Sigmoid colon (tissue), 7 donors: ENCODE results near the gene PRM2. TPM values are rescaled to one million over a fixed set of nuclear protein-coding genes. Genes with fewer than 3 reads are reported as not detected.

ENCODE experiments used
- DNase-seq: peaks from one replicate; pipeline ENCODE4 v3.0.0-alpha.2; 2019
- H3K27ac ChIP-seq, 4 donors: fragments of 200-600 bp; sonication (generic); one replicate each; pipeline ENCODE4 v1.5.1; 2016 to 2019; ENCODE audit warnings: mild to moderate bottlenecking in 1 of 4
- H3K27me3 ChIP-seq, 3 donors: fragments of 200-600 bp; sonication (generic); one replicate each; pipeline ENCODE4 v1.5.1; 2019; ENCODE audit warnings: mild to moderate bottlenecking in 1 of 3
- H3K36me3 ChIP-seq, 4 donors: fragments of 200-600 bp; sonication (generic); one replicate each; pipeline ENCODE4 v1.5.1; 2016 to 2019
- H3K4me1 ChIP-seq, 4 donors: fragments of 200-600 bp; sonication (generic); one replicate each; pipeline ENCODE4 v1.5.1; 2017 to 2019
- H3K4me3 ChIP-seq, 4 donors: fragments of 200-600 bp; sonication (generic); one replicate each; pipeline ENCODE4 v1.5.1; 2017 to 2019; ENCODE audit warnings: mild to moderate bottlenecking in 2 of 4, moderate library complexity in 1 of 4
- H3K9me3 ChIP-seq, 4 donors: fragments of 200-600 bp in 3 of 4; sonication (generic) in 3 of 4; one replicate each; pipeline versions ENCODE4 v1.5.1 to v1.6.1; 2013 to 2019
- CTCF ChIP-seq, 4 experiments: fragments of 450-650 bp in 3 of 4; fragments of 200-600 bp in 1 of 4; IDR thresholded peaks; one replicate each; pipeline ENCODE4 v1.5.1; 2016 to 2019; ENCODE audit warnings: antibody characterized with exemption in 4 of 4, mild to moderate bottlenecking in 3 of 4, moderate library complexity in 2 of 4
- EP300 ChIP-seq, 4 donors: sonication (generic); formaldehyde crosslinking; IDR thresholded peaks; one replicate each; pipeline ENCODE4 v1.6.1; 2017; ENCODE audit warnings: antibody characterized with exemption in 4 of 4
- POLR2A ChIP-seq, 2 donors: fragments of 450-650 bp; IDR thresholded peaks; one replicate each; pipeline ENCODE4 v1.6.1; 2016; ENCODE audit warnings: antibody characterized with exemption in 2 of 2, mild to moderate bottlenecking in 2 of 2, moderate library complexity in 2 of 2
- POLR2AphosphoS5 ChIP-seq, 4 donors: sonication (generic); formaldehyde crosslinking; IDR thresholded peaks; one replicate each; pipeline ENCODE4 v1.6.1; 2017; ENCODE audit warnings: antibody characterized with exemption in 4 of 4
- WGBS, 2 donors: extraction: QIAGEN DNeasy Blood & Tissue Kit; methylation state at CpG; one replicate each; pipeline ENCODE4 v1.1.7; 2013; 5-methylcytosine and 5-hydroxymethylcytosine counted together
- intact Hi-C: fragments of 100-400 bp; cut with DNase I; formaldehyde crosslinking; loops from one replicate; pipeline ENCODE4 v1.15.1; 2023
- polyA plus RNA-seq, 3 donors: library from polyadenylated mRNA; stranded (reverse); fragments of 200-250 nt; gene quantifications; one replicate each; pipeline ENCODE4 v1.2.3, GENCODE V29; 2013
- total RNA-seq, 4 donors: library from RNA; depleted of rRNA; stranded (reverse); fragments of >200 nt; gene quantifications; one replicate each; pipeline ENCODE4 v1.1.0, GENCODE V29; 2016
- donor health status: healthy with polysubstance abuse.
- donor health status: Bipolar disorder and iron deficiency.
- donor health status: healthy.

Gene PRM2
- total and polyA plus RNA-seq, 7 donors, result not detected

GRCh38 chr16:11264155-11264832 lies 12.0 kb downstream of the PRM2 start:
- intact Hi-C loops, result no loop called here
- H3K9me3 ChIP-seq, result no peaks in the 10 kb centered on the region
- no peaks in the 10 kb centered on the region for H3K27me3 ChIP-seq
- H3K4me1 ChIP-seq, result peaks cover 0 to 2% (median under 1%) of the 10 kb centered on the region in 4 donors
- no peak overlapping the region for H3K4me3 ChIP-seq
- 62 to 72% methylated on average over 9 of the region's 9 CpGs for WGBS, 2 donors
- H3K27ac ChIP-seq, result no peak overlapping the region
- no peaks in the 10 kb centered on the region for H3K36me3 ChIP-seq
- TF ChIP-seq POLR2A (IDR thresholded peaks at IDR 0.05), result no peak
- no peak for TF ChIP-seq EP300 (IDR thresholded peaks at IDR 0.05)
- no peak for TF ChIP-seq POLR2AphosphoS5 (IDR thresholded peaks at IDR 0.05)
- TF ChIP-seq CTCF (IDR thresholded peaks at IDR 0.05), result no peak
- no peak for DNase-seq

GRCh38 chr16:11263737-11264136 lies 12.5 kb downstream of the PRM2 start:
- Histone ChIP-seq H3K27ac (no peak overlapping the region), H3K36me3 (no peaks in the 10 kb centered on the region), H3K9me3 (no peaks in the 10 kb centered on the region), H3K4me1 (peaks cover 0 to 7% (median 5%) of the 10 kb centered on the region in 4 donors), H3K4me3 (no peak overlapping the region), H3K27me3 (no peaks in the 10 kb centered on the region)
- DNase-seq, result no peak
- WGBS, 2 donors, result 35 to 54% methylated on average over 4 of the region's 4 CpGs
- intact Hi-C loops, result no loop called here
- TF ChIP-seq POLR2AphosphoS5 (IDR thresholded peaks at IDR 0.05) (no peak), CTCF (IDR thresholded peaks at IDR 0.05) (no peak), EP300 (IDR thresholded peaks at IDR 0.05) (no peak), POLR2A (IDR thresholded peaks at IDR 0.05) (no peak)

- no peak for DNase-seq
- WGBS, 2 donors, result 21 to 76% methylated on average over 8 of the region's 8 CpGs
- intact Hi-C loops, result no loop called here
- H3K4me1 ChIP-seq, result peaks cover 0 to 11% (median 6%) of the 10 kb centered on the region in 4 donors
- H3K27ac ChIP-seq, result no peak overlapping the region
- H3K9me3 ChIP-seq, result no peaks in the 10 kb centered on the region
- TF ChIP-seq EP300 (IDR thresholded peaks at IDR 0.05) (no peak), POLR2AphosphoS5 (IDR thresholded peaks at IDR 0.05) (no peak), CTCF (IDR thresholded peaks at IDR 0.05) (no peak), POLR2A (IDR thresholded peaks at IDR 0.05) (no peak)
- no peaks in the 10 kb centered on the region for H3K36me3 ChIP-seq
- H3K4me3 ChIP-seq, result no peak overlapping the region
- H3K27me3 ChIP-seq, result no peaks in the 10 kb centered on the region
Observed at GRCh38 chr16:11262915-11263314, 13.4 kb downstream of the PRM2 start.

- H3K4me3 ChIP-seq, result no peak overlapping the region
- DNase-seq, result no peak
- H3K4me1 ChIP-seq, result peaks cover 0 to 22% (median 15%) of the 10 kb centered on the region in 4 donors
- no peak overlapping the region for H3K27ac ChIP-seq
- TF ChIP-seq EP300 (IDR thresholded peaks at IDR 0.05), result no peak
- no peak for TF ChIP-seq CTCF (IDR thresholded peaks at IDR 0.05)
- no peak for TF ChIP-seq POLR2A (IDR thresholded peaks at IDR 0.05)
- TF ChIP-seq POLR2AphosphoS5 (IDR thresholded peaks at IDR 0.05), result no peak
- H3K9me3 ChIP-seq, result no peaks in the 10 kb centered on the region
- WGBS, 2 donors, result 75 to 87% methylated on average over 3 of the region's 3 CpGs
- H3K27me3 ChIP-seq, result no peaks in the 10 kb centered on the region
- no peaks in the 10 kb centered on the region for H3K36me3 ChIP-seq
- intact Hi-C loops, result no loop called here
Observed at GRCh38 chr16:11260596-11260966, 15.7 kb downstream of the PRM2 start.
